Heart left ventricle (tissue), 16 donors: ENCODE results near the gene GPN1. TPM values are rescaled to one million over a fixed set of nuclear protein-coding genes. Genes with fewer than 3 reads are reported as not detected.

Source experiments
- ATAC-seq, 4 donors: fragments of 200-7000 bp; cut with Tn5 transposase; one replicate each; pipeline ENCODE4 v1.9.1; 2020 to 2022; ENCODE audit warnings: moderate library complexity in 4 of 4, mild to moderate bottlenecking in 3 of 4, moderate number of reproducible peaks in 1 of 4
- DNase-seq, 5 donors: peaks; one replicate each; pipeline ENCODE4 v3.0.0-alpha.2; 2020
- H3K27ac ChIP-seq, 12 donors: fragments of 200-600 bp; sonication (generic) in 4 of 12; one replicate each; pipeline versions ENCODE4 v1.5.0 to v1.8.0; 2016 to 2022; ENCODE audit warnings: mild to moderate bottlenecking in 2 of 12
- H3K27me3 ChIP-seq, 9 donors: fragments of 200-600 bp; sonication (generic) in 2 of 9; one replicate each; pipeline versions ENCODE4 v1.5.1 to v1.8.0; 2016 to 2022; ENCODE audit warnings: mild to moderate bottlenecking in 3 of 9
- H3K36me3 ChIP-seq, 9 donors: fragments of 200-600 bp; sonication (generic) in 2 of 9; one replicate each; pipeline versions ENCODE4 v1.5.0 to v1.8.0; 2018 to 2022; ENCODE audit warnings: mild to moderate bottlenecking in 2 of 9
- H3K4me1 ChIP-seq, 12 donors: fragments of 200-600 bp; sonication (generic) in 4 of 12; one replicate each; pipeline versions ENCODE4 v1.5.0 to v1.8.0; 2016 to 2022; ENCODE audit warnings: mild to moderate bottlenecking in 3 of 12
- H3K4me3 ChIP-seq, 12 donors: fragments of 200-600 bp; sonication (generic) in 4 of 12; one replicate each; pipeline versions ENCODE4 v1.5.0 to v1.8.0; 2017 to 2022; ENCODE audit warnings: mild to moderate bottlenecking in 9 of 12, moderate library complexity in 4 of 12
- H3K9me3 ChIP-seq, 12 donors: fragments of 200-600 bp; sonication (generic) in 4 of 12; one replicate each; pipeline versions ENCODE4 v1.5.0 to v1.8.0; 2016 to 2022; ENCODE audit warnings: mild to moderate bottlenecking in 1 of 12
- CTCF ChIP-seq, 12 donors: fragments of 200-600 bp; sonication (generic) in 4 of 12; IDR thresholded peaks; one replicate each; pipeline versions ENCODE4 v1.5.0 to v1.8.0; 2018 to 2022; ENCODE audit warnings: antibody characterized with exemption in 12 of 12, mild to moderate bottlenecking in 5 of 12
- POLR2A ChIP-seq, 2 donors: fragments of 450-650 bp; IDR thresholded peaks; one replicate each; pipeline ENCODE4 v1.6.1; 2017; ENCODE audit warnings: antibody characterized with exemption in 2 of 2, mild to moderate bottlenecking in 2 of 2, moderate library complexity in 2 of 2
- WGBS, 4 donors: extraction: QIAGEN DNeasy Blood & Tissue Kit in 2 of 4; methylation state at CpG; one replicate each; pipeline versions ENCODE4 v1.1.5 to v1.1.7; 2013 to 2018; 5-methylcytosine and 5-hydroxymethylcytosine counted together
- intact Hi-C, 10 donors: fragments of 100-400 bp; cut with DNase I; formaldehyde crosslinking; loops; one replicate each; pipeline versions ENCODE4 v1.11.1 to v1.14.2; 2022
- polyA plus RNA-seq, 2 donors: library from polyadenylated mRNA; stranded (reverse); fragments of 200-250 nt; gene quantifications; one replicate each; pipeline ENCODE4 v1.2.3, GENCODE V29; 2013
- total RNA-seq, 9 donors: library from RNA; depleted of rRNA in 2 of 9; stranded (reverse); fragments of >200 nt in 2 of 9; fragmentation: NEBNext Ultra II Directional in 3 of 9; extraction: Animal tissue kit (Norgen Biotek cat#: 25700) in 3 of 9; gene quantifications; one replicate each; pipeline versions ENCODE4 v1.1.0 to v1.2.4, GENCODE V29; 2016 to 2023
- donor health status: ischemic (EF 13 %, LVEDD 7.1; RV severe dilation, severe dysfunction).
- donor health status: healthy with polysubstance abuse.
- donor health status: DM: no; HTN: yes; CAD: no.
- donor health status: DM: no; HTN: no; CAD: no.
- donor health status: ischemic (EF 25% LVEDD 6.9; RV normal size, moderate dysfunction).
- donor health status: ischemic (EF 25% LVEDD 5.7; RV mildly dilated, moderate dysfunction).
- donor health status: healthy.
- donor health status: DM: yes; HTN: yes; CAD: no.
- donor health status: ischemic (EF 35%, LVEDD 5.7; RV mildly dilated, moderate dysfunction).
- donor health status: nonischemic (EF 11% LVEDD 7.7; RV severe dilation, severe dysfunction).
- donor health status: DM: yes; HTN: yes; CAD: no.
- donor health status: PGD.
- donor health status: ischemic (EF 29% LVEDD 5.4; RV normal size, mild dysfunction).
- donor health status: nonischemic (EF 23%, LVEDD 6.1; RV moderate dilation, normal function).

The GPN1 gene
- total and polyA plus RNA-seq, 11 donors = 10.1 to 35.9 (median 19.4) TPM

DNA sequence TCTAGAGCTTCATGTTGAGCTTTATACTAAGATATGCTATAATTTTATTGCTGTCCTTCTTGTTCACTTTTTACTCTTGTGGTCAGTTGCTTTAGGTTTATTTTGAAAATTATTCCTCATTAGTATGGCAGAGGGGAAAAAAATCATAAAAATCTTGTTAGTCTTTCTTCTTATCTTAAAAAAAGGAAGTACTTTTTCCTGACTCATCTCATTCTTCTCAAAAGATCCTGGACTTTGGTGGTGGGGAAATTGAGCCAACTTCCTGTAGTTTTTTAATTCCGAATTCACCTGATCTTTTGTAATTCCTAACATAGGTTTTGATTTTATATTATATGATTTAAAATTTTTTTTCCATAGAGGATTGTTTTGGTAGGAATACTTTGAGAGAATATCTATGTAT is 38.6 kb downstream of the GPN1 start:
- ATAC-seq (no peak), DNase-seq (no peak)
- peaks cover 0 to 37% (median 21%) of the 10 kb centered on the region in 12 donors for H3K4me1 ChIP-seq
- TF ChIP-seq POLR2A (IDR thresholded peaks at IDR 0.05) (no peak), CTCF (IDR thresholded peaks at IDR 0.05) (no peak)
- intact Hi-C loops = no loop called here
- H3K36me3 ChIP-seq = peaks cover 0 to 71% (median 60%) of the 10 kb centered on the region in 9 donors
- H3K9me3 ChIP-seq = no peaks in the 10 kb centered on the region
- H3K27me3 ChIP-seq = no peaks in the 10 kb centered on the region
- H3K27ac ChIP-seq = peak overlapping the region in 1 of 12 donors; percentile 63
- H3K4me3 ChIP-seq = no peak overlapping the region
- WGBS, 4 donors = 57 to 74% (median 72%) methylated on average over 1 of the region's 1 CpG

GRCh38 chr2:27671235-27671634 is 42.4 kb downstream of the GPN1 start:
- ATAC-seq (no peak), DNase-seq (no peak)
- Histone ChIP-seq H3K4me3 (no peak overlapping the region), H3K9me3 (no peaks in the 10 kb centered on the region), H3K4me1 (peaks cover 0 to 15% (median 0%) of the 10 kb centered on the region in 12 donors), H3K27me3 (no peaks in the 10 kb centered on the region), H3K27ac (no peak overlapping the region), H3K36me3 (peaks cover 0 to 97% (median 82%) of the 10 kb centered on the region in 9 donors)
- intact Hi-C loops = no loop called here
- TF ChIP-seq CTCF (IDR thresholded peaks at IDR 0.05) = no peak
- no peak for TF ChIP-seq POLR2A (IDR thresholded peaks at IDR 0.05)
- WGBS, 4 donors = 88 to 96% (median 94%) methylated on average over 4 of the region's 4 CpGs

DNA sequence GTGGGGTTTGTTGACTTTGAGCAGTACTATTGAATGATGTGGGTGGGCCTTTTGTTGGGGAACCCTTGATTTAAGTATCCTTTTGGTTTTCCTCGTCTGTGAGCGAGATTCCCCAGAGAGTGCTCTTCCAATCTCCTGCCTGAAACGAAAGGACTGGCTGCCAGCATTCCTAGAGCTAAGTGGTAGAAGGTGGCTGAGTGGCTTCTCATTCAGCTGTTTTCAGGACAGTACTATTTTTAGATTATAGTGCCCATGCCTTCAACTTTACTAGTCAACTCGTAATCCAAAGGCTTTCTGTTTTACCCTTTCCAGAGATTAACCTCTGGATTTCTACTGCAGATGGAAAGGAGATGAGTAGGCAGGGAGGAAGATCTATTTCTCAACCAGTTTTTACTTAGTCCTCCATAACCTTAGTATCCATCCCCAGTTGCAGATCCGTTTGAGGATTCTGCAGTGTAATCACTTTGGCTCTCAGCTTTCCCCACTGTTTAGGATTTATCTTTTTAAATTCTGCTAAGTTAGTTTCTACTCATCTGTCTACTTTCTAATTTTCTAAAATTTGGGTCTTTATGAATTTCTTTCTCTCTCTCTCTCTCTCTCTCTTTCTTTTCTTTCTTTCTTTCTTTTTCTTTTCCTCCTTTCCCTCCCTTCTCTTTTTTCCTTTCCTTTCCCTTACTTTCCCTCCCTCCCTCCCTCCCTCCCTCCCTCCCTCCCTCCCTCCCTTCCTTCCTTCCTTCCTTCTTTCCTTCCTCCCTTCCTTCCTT is 44.1 kb downstream of the GPN1 start:
- Histone ChIP-seq H3K27ac (peak overlapping the region in 1 of 12 donors; percentile 48), H3K27me3 (no peaks in the 10 kb centered on the region), H3K36me3 (peaks cover 0 to 98% (median 84%) of the 10 kb centered on the region in 9 donors), H3K4me1 (peaks cover 0 to 6% (median 0%) of the 10 kb centered on the region in 12 donors), H3K9me3 (no peaks in the 10 kb centered on the region), H3K4me3 (no peak overlapping the region)
- WGBS, 4 donors = 43 to 59% (median 49%) methylated on average over 5 of the region's 5 CpGs
- TF ChIP-seq POLR2A (IDR thresholded peaks at IDR 0.05) = no peak
- intact Hi-C loops = no loop called here
- peak; percentile 80 to 93 (median 90) for ATAC-seq
- DNase-seq = peak in 1 of 5 donors; percentile 39

DNA sequence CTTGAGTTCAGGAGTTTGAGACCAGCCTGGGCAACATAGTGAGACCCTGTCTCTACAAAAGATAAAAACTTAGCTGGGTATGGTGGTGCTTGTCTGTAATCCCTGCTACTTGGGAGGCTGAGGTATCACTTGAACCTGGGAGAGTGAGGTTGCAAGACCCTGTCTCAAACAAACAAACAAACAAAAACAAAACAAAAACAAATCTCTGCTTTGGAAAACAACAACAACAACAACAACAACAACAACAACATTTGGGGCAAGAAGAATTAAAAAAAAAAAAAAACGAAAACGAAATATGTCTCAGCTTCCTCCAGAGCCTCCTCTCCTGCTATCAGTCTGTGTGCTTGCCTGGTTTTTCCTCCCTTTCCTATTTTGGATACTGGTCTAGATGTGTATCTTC is 51.7 kb downstream of the GPN1 start:
- 83 to 88% (median 87%) methylated on average over 2 of the region's 2 CpGs for WGBS, 4 donors
- TF ChIP-seq POLR2A (IDR thresholded peaks at IDR 0.05) (no peak), CTCF (IDR thresholded peaks at IDR 0.05) (no peak)
- peaks cover 0 to 94% (median 78%) of the 10 kb centered on the region in 9 donors for H3K36me3 ChIP-seq
- H3K9me3 ChIP-seq = no peaks in the 10 kb centered on the region
- H3K4me1 ChIP-seq = peaks cover 0 to 30% (median 0%) of the 10 kb centered on the region in 12 donors
- DNase-seq (no peak), ATAC-seq (no peak)
- no peak overlapping the region for H3K4me3 ChIP-seq
- intact Hi-C loops = loop anchor here in 2 of 10 donors (5.0 kb wide), 1 partner anchor 772 kb away; no protein-coding TSS in a partner anchor
- H3K27me3 ChIP-seq = no peaks in the 10 kb centered on the region
- H3K27ac ChIP-seq = no peak overlapping the region
